PC-9 (cell line): ENCODE data around the gene GALM. TPM values are rescaled to one million over a fixed set of nuclear protein-coding genes. Genes with fewer than 3 reads are reported as not detected.

Source experiments
- BruUV-seq: library from RNA; stranded (reverse); fragments of 400-500 nt; replicated peaks from 2 replicates; lab custom pipeline; 2021; lab: Mats Ljungman, UMichigan
- CTCF ChIA-PET: fragments of 300-600 bp; sonication (Branson Sonifier 250); formaldehyde crosslinking; loops from one replicate; lab custom pipeline; 2022; ENCODE audit warnings: antibody characterized with exemption; lab: Charles Lee
- POLR2A ChIA-PET: fragments of 300-600 bp; sonication (Branson Sonifier 250); formaldehyde crosslinking; loops from one replicate; lab custom pipeline; 2022; ENCODE audit warnings: antibody characterized with exemption; ENCODE audit not compliant: unreplicated experiment; lab: Charles Lee
- DNase-seq, 2 experiments: peaks; one replicate each; pipeline versions ENCODE4 v3.0.0 to v3.0.0-alpha.2; 2015 to 2022; ENCODE audit warnings: mixed read lengths in 1 of 2
- H2AFZ ChIP-seq: fragments of 200-600 bp; sonication (generic); 2 replicates; pipeline ENCODE4 v1.8.1; 2017; ENCODE audit warnings: antibody characterized with exemption
- H3F3A ChIP-seq: fragments of 200-600 bp; sonication (generic); 2 replicates; pipeline ENCODE4 v1.8.1; 2017; ENCODE audit warnings: antibody characterized with exemption, mild to moderate bottlenecking, low read depth; ENCODE audit not compliant: insufficient read depth
- H3K27ac ChIP-seq: fragments of 200-600 bp; sonication (generic); 2 replicates; pipeline ENCODE4 v1.6.1; 2016; ENCODE audit warnings: mixed run types
- H3K27me3 ChIP-seq: fragments of 200-600 bp; sonication (generic); 2 replicates; pipeline ENCODE4 v1.6.1; 2016; ENCODE audit warnings: low read depth, mixed run types; ENCODE audit not compliant: insufficient read depth
- H3K36me3 ChIP-seq: fragments of 200-600 bp; sonication (generic); 2 replicates; pipeline ENCODE4 v1.6.1; 2016; ENCODE audit warnings: low read depth, mixed run types
- H3K4me1 ChIP-seq: fragments of 200-600 bp; sonication (generic); replicated peaks from 2 replicates; pipeline ENCODE4 v1.6.1; 2016; ENCODE audit warnings: mixed run types; ENCODE audit not compliant: insufficient read depth
- H3K4me2 ChIP-seq: fragments of 200-600 bp; sonication (generic); 2 replicates; pipeline ENCODE4 v1.6.1; 2017; ENCODE audit warnings: mixed run types
- H3K4me3 ChIP-seq: fragments of 200-600 bp; sonication (generic); 2 replicates; pipeline ENCODE4 v1.6.1; 2016; ENCODE audit warnings: mixed run types
- H3K79me2 ChIP-seq: fragments of 200-600 bp; sonication (generic); 2 replicates; pipeline ENCODE4 v1.6.1; 2017; ENCODE audit warnings: low read depth, mixed run types
- H3K9me2 ChIP-seq: fragments of 200-600 bp; sonication (generic); 2 replicates; pipeline ENCODE4 v1.8.1; 2017; ENCODE audit warnings: mild to moderate bottlenecking; ENCODE audit not compliant: insufficient read depth
- H3K9me3 ChIP-seq: fragments of 200-600 bp; sonication (generic); 2 replicates; pipeline ENCODE4 v1.8.1; 2016; ENCODE audit warnings: low read depth; ENCODE audit not compliant: insufficient read depth
- H4K20me1 ChIP-seq: fragments of 200-600 bp; sonication (generic); 2 replicates; pipeline ENCODE4 v1.8.1; 2017; ENCODE audit not compliant: insufficient read depth
- EZH2 ChIP-seq: fragments of 200-600 bp; sonication (generic); IDR thresholded peaks from 2 replicates; pipeline ENCODE4 v1.8.0; 2017; ENCODE audit warnings: antibody characterized with exemption, low read depth
- intact Hi-C: fragments of 100-400 bp; cut with micrococcal nuclease; formaldehyde crosslinking; loops from one replicate; pipeline ENCODE4 v1.10.0; 2022; ENCODE audit not compliant: unreplicated experiment
- total RNA-seq: library from RNA; stranded (reverse); gene quantifications from 2 replicates; pipeline ENCODE4 v1.2.3, GENCODE V29; 2021
- TF ChIP-seq, protein P1 (sequence below): fragments of 200-600 bp; sonication (generic); conservative IDR thresholded peaks from 2 replicates; pipeline ENCODE4 v1.6.1; 2017; ENCODE audit warnings: mixed run types, antibody characterized with exemption, mild to moderate bottlenecking, moderate library complexity

The GALM gene
- total RNA-seq, 1 experiment from 2014 or later: 27.7 TPM

DNA sequence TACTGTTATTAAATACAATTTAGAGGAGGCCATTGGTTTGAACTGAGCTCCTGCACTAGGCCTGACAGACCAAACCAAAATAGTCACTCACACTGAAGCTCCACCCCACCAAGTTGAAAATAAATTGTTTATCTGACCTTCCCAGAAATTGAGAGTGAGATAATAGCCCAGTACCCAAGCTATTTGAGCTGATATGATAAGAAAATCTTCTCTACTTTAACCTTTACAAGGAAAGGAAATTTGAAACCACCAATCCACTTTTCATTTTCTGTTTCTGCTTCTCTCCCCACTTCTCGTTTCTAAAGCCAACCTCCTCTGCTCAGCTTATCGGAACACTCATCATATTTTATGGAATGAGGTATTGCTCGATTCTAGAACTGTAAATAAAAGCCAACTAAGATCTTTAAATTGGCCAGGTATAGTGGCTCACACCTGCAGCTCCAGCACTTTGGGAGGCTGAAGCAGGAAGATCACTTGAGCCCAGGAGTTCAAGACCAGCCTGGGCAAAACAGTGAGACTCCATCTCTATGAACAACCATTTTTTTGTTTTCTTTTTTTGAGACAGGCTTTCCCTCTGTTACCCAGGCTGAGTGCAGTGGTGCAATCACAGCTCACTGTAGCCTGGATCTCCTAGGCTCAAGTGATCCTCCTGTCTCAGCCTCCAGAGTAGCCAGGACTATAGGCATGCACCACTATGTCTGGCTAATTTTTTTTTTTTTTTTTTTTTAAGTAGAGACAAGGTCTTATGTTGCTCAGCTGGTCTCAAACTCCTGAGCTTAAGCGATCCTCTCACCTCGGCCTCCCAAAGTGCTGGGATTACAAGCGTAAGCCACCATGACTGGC lies 13.3 kb upstream of the GALM start:
- no peaks in the 10 kb centered on the region for H4K20me1 ChIP-seq
- CTCF ChIA-PET: interaction anchor here (0.6 kb wide), 1 partner anchor 14 kb away, joined by 3 read pairs; no protein-coding TSS in a partner anchor
- no peaks in the 10 kb centered on the region for H3F3A ChIP-seq
- H3K27ac ChIP-seq: no peak overlapping the region
- intact Hi-C loops: no loop called here
- BruUV-seq: no TSS peak
- H3K9me3 ChIP-seq: no peaks in the 10 kb centered on the region
- no peak overlapping the region for H3K4me2 ChIP-seq
- no peaks in the 10 kb centered on the region for H3K27me3 ChIP-seq
- no peaks in the 10 kb centered on the region for H3K79me2 ChIP-seq
- TF ChIP-seq, protein P1, sequence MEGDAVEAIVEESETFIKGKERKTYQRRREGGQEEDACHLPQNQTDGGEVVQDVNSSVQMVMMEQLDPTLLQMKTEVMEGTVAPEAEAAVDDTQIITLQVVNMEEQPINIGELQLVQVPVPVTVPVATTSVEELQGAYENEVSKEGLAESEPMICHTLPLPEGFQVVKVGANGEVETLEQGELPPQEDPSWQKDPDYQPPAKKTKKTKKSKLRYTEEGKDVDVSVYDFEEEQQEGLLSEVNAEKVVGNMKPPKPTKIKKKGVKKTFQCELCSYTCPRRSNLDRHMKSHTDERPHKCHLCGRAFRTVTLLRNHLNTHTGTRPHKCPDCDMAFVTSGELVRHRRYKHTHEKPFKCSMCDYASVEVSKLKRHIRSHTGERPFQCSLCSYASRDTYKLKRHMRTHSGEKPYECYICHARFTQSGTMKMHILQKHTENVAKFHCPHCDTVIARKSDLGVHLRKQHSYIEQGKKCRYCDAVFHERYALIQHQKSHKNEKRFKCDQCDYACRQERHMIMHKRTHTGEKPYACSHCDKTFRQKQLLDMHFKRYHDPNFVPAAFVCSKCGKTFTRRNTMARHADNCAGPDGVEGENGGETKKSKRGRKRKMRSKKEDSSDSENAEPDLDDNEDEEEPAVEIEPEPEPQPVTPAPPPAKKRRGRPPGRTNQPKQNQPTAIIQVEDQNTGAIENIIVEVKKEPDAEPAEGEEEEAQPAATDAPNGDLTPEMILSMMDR: no peak
- TF ChIP-seq EZH2: no peak
- no peak overlapping the region for H3K4me3 ChIP-seq
- POLR2A ChIA-PET: interaction anchor here (0.9 kb wide), 1 partner anchor 1305 kb away, joined by 7 read pairs; no protein-coding TSS in a partner anchor
- no peaks in the 10 kb centered on the region for H3K36me3 ChIP-seq
- H3K9me2 ChIP-seq: no peaks in the 10 kb centered on the region
- no peak overlapping the region for H2AFZ ChIP-seq
- no peak for DNase-seq
- H3K4me1 ChIP-seq: 0 out of 2 replicates have a peak, but pooled peaks cover 9% of the 10 kb centered on the region

DNA sequence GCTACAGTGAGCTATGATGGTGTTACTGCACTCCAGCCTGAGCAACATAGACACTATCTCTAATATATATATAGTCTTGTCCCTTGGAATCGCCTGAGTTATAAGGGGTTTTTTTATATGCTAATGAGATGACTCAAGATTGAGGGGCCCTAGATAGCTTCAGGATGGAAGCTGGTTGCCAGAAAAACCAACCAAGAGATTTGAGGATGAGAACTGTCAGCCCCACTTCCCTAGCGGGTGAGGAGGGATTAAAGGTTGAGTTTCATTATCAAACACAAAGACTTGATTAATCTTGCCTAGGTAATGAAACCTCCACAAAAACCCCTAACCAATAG lies 12.6 kb upstream of the GALM start:
- no peak for DNase-seq
- POLR2A ChIA-PET: interaction anchor here (0.9 kb wide), 1 partner anchor 1306 kb away, joined by 7 read pairs; no protein-coding TSS in a partner anchor

DNA sequence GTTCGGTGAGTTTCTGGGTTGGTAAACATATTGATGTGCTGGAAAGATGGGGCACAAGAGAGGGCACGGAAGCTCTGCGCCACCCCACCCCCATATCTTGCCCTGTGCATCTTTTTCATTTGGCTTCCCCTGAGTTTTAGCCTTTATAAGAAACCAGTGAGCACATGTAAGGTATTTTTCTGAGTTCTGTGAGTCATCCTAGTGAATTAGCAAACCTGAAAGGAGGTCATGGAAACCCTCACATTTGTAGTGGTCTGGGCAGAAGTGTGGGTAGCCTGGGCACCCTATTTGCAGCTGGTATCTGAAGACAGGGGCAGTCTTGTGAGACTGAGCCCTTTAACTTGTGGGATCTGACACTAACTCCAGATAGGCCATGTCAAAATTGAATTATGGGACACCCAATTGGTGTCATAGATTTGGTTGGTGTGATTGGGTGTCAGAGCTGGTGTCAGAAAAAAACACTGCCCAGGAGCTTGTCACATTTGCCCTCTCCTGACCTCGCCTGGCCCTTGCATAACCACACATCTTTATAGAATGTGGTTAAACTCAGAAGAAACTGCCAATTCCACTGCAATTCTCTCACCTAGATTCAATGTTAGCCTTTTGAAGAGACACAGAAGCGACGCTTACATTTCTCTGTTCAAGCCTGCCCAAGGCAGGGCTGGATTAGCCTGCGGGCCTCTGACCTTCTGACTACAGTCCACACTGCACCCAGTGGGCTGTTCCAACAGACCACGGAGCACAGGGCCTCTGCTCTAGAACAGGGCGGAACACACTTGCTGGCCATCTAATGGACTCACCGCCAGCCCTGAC lies 12.0 kb upstream of the GALM start:
- Histone ChIP-seq H3K9me3 (no peaks in the 10 kb centered on the region), H3K79me2 (no peaks in the 10 kb centered on the region), H3K27me3 (no peaks in the 10 kb centered on the region), H3K36me3 (no peaks in the 10 kb centered on the region), H3K4me1 (no peaks in the 10 kb centered on the region), H3K4me3 (no peak overlapping the region), H3K27ac (no peak overlapping the region), H2AFZ (no peak overlapping the region), H3K4me2 (no peak overlapping the region), H3K9me2 (no peaks in the 10 kb centered on the region), H3F3A (no peaks in the 10 kb centered on the region), H4K20me1 (no peaks in the 10 kb centered on the region)
- BruUV-seq: no TSS peak
- ChIA-PET CTCF (no interaction called here), POLR2A (interaction anchor here (0.9 kb wide), 1 partner anchor 1307 kb away, joined by 7 read pairs; no protein-coding TSS in a partner anchor)
- intact Hi-C loops: no loop called here
- no peak for TF ChIP-seq EZH2
- TF ChIP-seq, protein P1: no peak
- DNase-seq: no peak

More for the DNA sequence above, 12.6 kb upstream of the GALM start:
- CTCF ChIA-PET: no interaction called here
- BruUV-seq: no TSS peak
- Histone ChIP-seq H3K36me3 (no peaks in the 10 kb centered on the region), H2AFZ (no peak overlapping the region), H4K20me1 (no peaks in the 10 kb centered on the region), H3K27ac (no peak overlapping the region), H3K4me1 (0 out of 2 replicates have a peak, but pooled peaks cover 2% of the 10 kb centered on the region), H3K9me3 (no peaks in the 10 kb centered on the region), H3K4me2 (no peak overlapping the region), H3K9me2 (no peaks in the 10 kb centered on the region), H3K79me2 (no peaks in the 10 kb centered on the region), H3K4me3 (no peak overlapping the region), H3K27me3 (no peaks in the 10 kb centered on the region), H3F3A (no peaks in the 10 kb centered on the region)
- intact Hi-C loops: no loop called here
- TF ChIP-seq, protein P1: no peak
